Chondrocyte (in vitro differentiated cells): ENCODE results near the gene DLK1. TPM values are rescaled to one million over a fixed set of nuclear protein-coding genes. Genes with fewer than 3 reads are reported as not detected.

Source experiments
- DNase-seq: peaks from one replicate; pipeline ENCODE4 v3.0.0; 2021; ENCODE audit warnings: mixed read lengths, low spot score
- H3K27ac Mint-ChIP-seq: one replicate; pipeline ENCODE4 v1.8.0; 2021; ENCODE audit warnings: mild to moderate bottlenecking, moderate library complexity, mixed read lengths; ENCODE audit not compliant: unreplicated experiment
- H3K27me3 Mint-ChIP-seq: 2 replicates; pipeline ENCODE4 v1.8.0; 2021; ENCODE audit warnings: low read depth, mixed read lengths
- H3K36me3 Mint-ChIP-seq: 2 replicates; pipeline ENCODE4 v1.8.0; 2021; ENCODE audit warnings: low read depth, mixed read lengths
- H3K4me1 Mint-ChIP-seq: 2 replicates; pipeline ENCODE4 v1.8.0; 2021; ENCODE audit warnings: low read depth, mild to moderate bottlenecking, mixed read lengths
- H3K4me3 Mint-ChIP-seq: one replicate; pipeline ENCODE4 v1.8.0; 2021; ENCODE audit warnings: mild to moderate bottlenecking, moderate library complexity, mixed read lengths; ENCODE audit not compliant: unreplicated experiment
- H3K9me3 Mint-ChIP-seq: 2 replicates; pipeline ENCODE4 v1.8.0; 2021; ENCODE audit warnings: low read depth, mixed read lengths
- total RNA-seq: library from RNA; stranded (reverse); gene quantifications from 3 replicates; pipeline ENCODE4 v1.2.1, GENCODE V29; 2021
- TF ChIP-seq, protein P1 (sequence below): fragments of 200-600 bp; sonication (generic); IDR thresholded peaks from 2 replicates; pipeline ENCODE4 v1.5.0; 2021; ENCODE audit warnings: antibody characterized with exemption, mild to moderate bottlenecking, moderate library complexity

The DLK1 gene
- total RNA-seq, 1 donor from 2014 or later: 0.45 TPM

DNA sequence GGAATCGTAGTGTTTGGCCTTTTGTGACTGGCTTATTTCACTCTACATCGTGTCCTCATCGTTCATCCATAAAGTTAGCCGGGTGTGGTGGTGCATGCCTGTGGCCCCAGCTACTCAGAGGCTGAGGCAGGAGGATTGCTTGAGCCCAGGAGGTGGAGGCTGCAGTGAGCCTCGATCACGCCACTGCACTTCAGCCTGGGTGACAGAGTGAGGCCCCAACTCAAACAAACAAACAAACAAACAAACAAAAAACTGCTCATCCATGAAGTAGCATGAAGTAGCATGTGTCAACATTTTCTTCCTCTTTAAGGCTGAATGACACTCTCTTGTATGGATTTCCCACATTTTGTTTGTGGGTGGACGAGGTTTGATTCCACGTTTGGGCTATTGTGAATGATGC, 55.3 kb downstream of the DLK1 start:
- TF ChIP-seq, protein P1, sequence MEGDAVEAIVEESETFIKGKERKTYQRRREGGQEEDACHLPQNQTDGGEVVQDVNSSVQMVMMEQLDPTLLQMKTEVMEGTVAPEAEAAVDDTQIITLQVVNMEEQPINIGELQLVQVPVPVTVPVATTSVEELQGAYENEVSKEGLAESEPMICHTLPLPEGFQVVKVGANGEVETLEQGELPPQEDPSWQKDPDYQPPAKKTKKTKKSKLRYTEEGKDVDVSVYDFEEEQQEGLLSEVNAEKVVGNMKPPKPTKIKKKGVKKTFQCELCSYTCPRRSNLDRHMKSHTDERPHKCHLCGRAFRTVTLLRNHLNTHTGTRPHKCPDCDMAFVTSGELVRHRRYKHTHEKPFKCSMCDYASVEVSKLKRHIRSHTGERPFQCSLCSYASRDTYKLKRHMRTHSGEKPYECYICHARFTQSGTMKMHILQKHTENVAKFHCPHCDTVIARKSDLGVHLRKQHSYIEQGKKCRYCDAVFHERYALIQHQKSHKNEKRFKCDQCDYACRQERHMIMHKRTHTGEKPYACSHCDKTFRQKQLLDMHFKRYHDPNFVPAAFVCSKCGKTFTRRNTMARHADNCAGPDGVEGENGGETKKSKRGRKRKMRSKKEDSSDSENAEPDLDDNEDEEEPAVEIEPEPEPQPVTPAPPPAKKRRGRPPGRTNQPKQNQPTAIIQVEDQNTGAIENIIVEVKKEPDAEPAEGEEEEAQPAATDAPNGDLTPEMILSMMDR: no peak
- H3K4me1 Mint-ChIP-seq: no peaks in the 10 kb centered on the region
- peaks cover 9% of the 10 kb centered on the region for H3K27me3 Mint-ChIP-seq
- H3K36me3 Mint-ChIP-seq: no peaks in the 10 kb centered on the region
- no peaks in the 10 kb centered on the region for H3K9me3 Mint-ChIP-seq
- DNase-seq: no peak
- H3K27ac Mint-ChIP-seq: no peak overlapping the region
- no peak overlapping the region for H3K4me3 Mint-ChIP-seq

DNA sequence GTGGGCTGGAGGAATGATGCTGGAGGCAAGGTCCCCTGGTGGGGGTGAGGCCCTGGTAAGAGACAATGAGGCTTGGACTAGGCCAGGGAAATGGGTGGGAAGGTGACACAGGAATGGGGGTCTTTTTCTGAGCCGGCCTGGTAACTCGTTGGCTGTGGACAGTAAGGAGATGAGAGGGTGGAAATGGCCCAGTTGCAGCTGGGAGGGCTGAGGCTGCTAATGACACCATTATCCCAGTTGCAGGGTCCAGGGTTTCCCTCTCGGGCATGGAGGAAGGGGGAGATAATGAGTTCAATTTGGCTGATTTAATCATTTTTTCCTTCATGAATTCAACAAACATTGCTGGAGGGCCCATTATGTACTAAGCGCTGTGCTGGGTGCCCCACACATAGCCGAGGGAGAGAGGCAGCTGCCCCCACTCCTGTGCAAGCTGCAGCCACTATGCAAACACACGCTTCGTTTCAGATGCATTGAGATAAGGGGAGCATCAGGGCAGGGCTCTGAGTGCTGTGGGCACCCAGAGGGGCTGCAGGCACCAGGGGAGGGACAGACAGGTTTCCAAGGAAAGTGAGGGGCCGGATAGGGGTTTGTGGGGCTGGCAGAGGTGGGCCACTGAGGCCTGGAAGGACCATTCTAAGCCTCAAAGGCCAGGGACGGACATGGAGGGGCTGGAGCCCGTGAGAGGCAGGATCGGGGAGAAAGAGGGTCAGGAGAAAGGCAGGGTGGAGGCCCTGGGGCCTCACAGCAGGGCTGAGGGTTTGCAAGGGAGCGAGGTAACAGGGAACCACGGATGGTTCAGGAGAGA, 56.0 kb downstream of the DLK1 start:
- TF ChIP-seq, protein P1: no peak
- Mint-ChIP-seq H3K36me3 (no peaks in the 10 kb centered on the region), H3K9me3 (no peaks in the 10 kb centered on the region), H3K4me3 (no peak overlapping the region), H3K27ac (no peak overlapping the region), H3K4me1 (no peaks in the 10 kb centered on the region), H3K27me3 (peaks cover 9% of the 10 kb centered on the region)
- DNase-seq: peak; percentile 52

DNA sequence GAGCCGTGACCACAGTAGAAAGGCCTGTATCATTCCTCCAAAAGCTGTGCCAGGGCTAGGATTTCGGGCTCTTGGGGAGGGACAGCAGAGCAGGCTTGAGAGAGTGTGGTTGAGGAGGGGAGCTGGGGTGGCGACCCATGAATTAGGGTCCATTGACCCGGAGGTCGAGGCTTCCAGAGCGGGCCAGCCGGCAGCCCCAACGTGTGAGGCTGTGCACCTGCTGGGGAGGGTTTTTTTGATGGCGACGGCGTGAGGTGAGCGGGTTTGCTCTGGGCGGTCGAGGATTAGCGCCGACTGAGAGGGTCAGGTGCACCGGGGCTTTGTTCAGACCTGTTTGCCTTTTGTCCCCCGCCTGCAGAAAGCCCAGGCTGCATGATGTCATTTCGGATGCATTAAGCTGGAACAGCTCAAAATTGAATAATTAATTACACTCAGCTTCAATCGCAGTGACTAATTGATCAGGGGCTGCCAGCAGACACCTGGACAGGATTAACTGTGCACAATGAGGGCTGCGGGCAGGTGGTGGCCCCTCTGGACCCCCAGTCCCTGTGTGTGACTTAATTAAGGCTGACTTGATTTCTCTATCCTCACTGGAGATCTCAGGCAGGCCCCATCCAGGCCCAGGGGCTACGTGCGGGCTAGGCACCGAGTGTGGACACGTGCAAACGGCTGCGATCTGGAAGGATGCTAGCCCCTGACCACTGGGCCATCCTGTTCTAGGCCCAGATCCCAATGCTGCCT, 57.1 kb downstream of the DLK1 start:
- Mint-ChIP-seq H3K36me3 (no peaks in the 10 kb centered on the region), H3K9me3 (no peaks in the 10 kb centered on the region), H3K27me3 (peaks cover 9% of the 10 kb centered on the region), H3K27ac (no peak overlapping the region), H3K4me3 (no peak overlapping the region), H3K4me1 (no peaks in the 10 kb centered on the region)
- DNase-seq: peak; percentile 81
- TF ChIP-seq, protein P1: no peak

- Mint-ChIP-seq H3K36me3 (no peaks in the 10 kb centered on the region), H3K9me3 (no peaks in the 10 kb centered on the region), H3K4me1 (no peaks in the 10 kb centered on the region), H3K27ac (no peak overlapping the region), H3K27me3 (peaks cover 9% of the 10 kb centered on the region), H3K4me3 (no peak overlapping the region)
- TF ChIP-seq, protein P1: no peak
- peak; percentile 61 for DNase-seq
Observed at GRCh38 chr14:100784523-100785337, 58.0 kb downstream of the DLK1 start.

GRCh38 chr14:100785338-100785615, 58.6 kb downstream of the DLK1 start:
- Mint-ChIP-seq H3K4me1 (no peaks in the 10 kb centered on the region), H3K27ac (no peak overlapping the region), H3K9me3 (no peaks in the 10 kb centered on the region), H3K36me3 (no peaks in the 10 kb centered on the region), H3K27me3 (peaks cover 9% of the 10 kb centered on the region), H3K4me3 (no peak overlapping the region)
- TF ChIP-seq, protein P1: no peak
- DNase-seq: no peak
